Neural progenitor cell (in vitro differentiated cells): ENCODE measurements around the gene SH3GL2.

Experiments used
- CTCF ChIP-seq: fragments of 200-600 bp; sonication (generic); IDR thresholded peaks from 2 replicates; pipeline ENCODE4 v1.5.1; 2017; ENCODE audit warnings: antibody characterized with exemption, mild to moderate bottlenecking
- EZH2 ChIP-seq: fragments of 200-600 bp; sonication (generic); IDR thresholded peaks from 2 replicates; pipeline ENCODE4 v1.6.1; 2017; ENCODE audit warnings: antibody characterized with exemption, mild to moderate bottlenecking, moderate library complexity

GRCh38 chr9:17611342-17611741 lies 32.5 kb downstream of the SH3GL2 start:
- no peak for TF ChIP-seq EZH2
- TF ChIP-seq CTCF, result no peak
